Hepatocyte (in vitro differentiated cells): ENCODE data around the gene RADIL. TPM values are rescaled to one million over a fixed set of nuclear protein-coding genes. Genes with fewer than 3 reads are reported as not detected.

ENCODE experiments used
- DNase-seq: peaks from one replicate; pipeline ENCODE4 v3.0.0-alpha.2; 2016; ENCODE audit warnings: low spot score
- H2AFZ ChIP-seq: fragments of 200-600 bp; sonication (generic); 2 replicates; pipeline ENCODE4 v1.6.0; 2016; ENCODE audit warnings: antibody characterized with exemption, mild to moderate bottlenecking
- H3K27ac ChIP-seq: fragments of 200-600 bp; sonication (generic); 2 replicates; pipeline ENCODE4 v1.5.1; 2016; ENCODE audit warnings: mild to moderate bottlenecking
- H3K27me3 ChIP-seq: fragments of 200-600 bp; sonication (generic); 2 replicates; pipeline ENCODE4 v1.6.1; 2016
- H3K36me3 ChIP-seq: fragments of 200-600 bp; sonication (generic); replicated peaks from 2 replicates; pipeline ENCODE4 v1.5.1; 2016; ENCODE audit warnings: low read depth; ENCODE audit not compliant: insufficient read depth
- H3K4me1 ChIP-seq: fragments of 200-600 bp; sonication (generic); 2 replicates; pipeline ENCODE4 v1.5.1; 2016; ENCODE audit warnings: mild to moderate bottlenecking, moderate library complexity; ENCODE audit not compliant: insufficient read depth
- H3K4me2 ChIP-seq: fragments of 200-600 bp; sonication (generic); 2 replicates; pipeline ENCODE4 v1.6.0; 2016
- H3K4me3 ChIP-seq: fragments of 200-600 bp; sonication (generic); 2 replicates; pipeline ENCODE4 v1.5.1; 2016; ENCODE audit warnings: mild to moderate bottlenecking
- H3K79me2 ChIP-seq: fragments of 200-600 bp; sonication (generic); 2 replicates; pipeline ENCODE4 v1.6.0; 2017; ENCODE audit warnings: mild to moderate bottlenecking
- H3K9me2 ChIP-seq: fragments of 200-600 bp; sonication (generic); replicated peaks from 2 replicates; pipeline ENCODE4 v1.6.0; 2017; ENCODE audit warnings: mild to moderate bottlenecking; ENCODE audit not compliant: insufficient read depth
- H3K9me3 ChIP-seq: fragments of 200-600 bp; sonication (generic); 2 replicates; pipeline ENCODE4 v1.5.1; 2016; ENCODE audit warnings: low read depth, mild to moderate bottlenecking
- H4K20me1 ChIP-seq: fragments of 200-600 bp; sonication (generic); 2 replicates; pipeline ENCODE4 v1.6.0; 2016; ENCODE audit warnings: mild to moderate bottlenecking; ENCODE audit not compliant: insufficient read depth, poor library complexity, severe bottlenecking
- CTCF ChIP-seq: fragments of 200-600 bp; sonication (generic); IDR thresholded peaks from 2 replicates; pipeline ENCODE4 v1.5.1; 2016; ENCODE audit warnings: antibody characterized with exemption, mild to moderate bottlenecking; ENCODE audit not compliant: poor library complexity
- EZH2 ChIP-seq: fragments of 200-600 bp; sonication (generic); IDR thresholded peaks from 2 replicates; pipeline ENCODE4 v1.6.1; 2016; ENCODE audit warnings: antibody characterized with exemption, mild to moderate bottlenecking, borderline replicate concordance
- EZH2phosphoT487 ChIP-seq: fragments of 200-600 bp; sonication (generic); IDR thresholded peaks from one replicate; pipeline ENCODE4 v1.6.1; 2018; ENCODE audit warnings: antibody characterized with exemption, mild to moderate bottlenecking, low read depth, moderate library complexity; ENCODE audit not compliant: unreplicated experiment, severe bottlenecking
- WGBS: methylation state at CpG from one replicate; pipeline ENCODE4 v1.1.6; 2016; ENCODE audit warnings: low lambda C conversion rate; ENCODE audit errors: missing lambda C conversion rate; 5-methylcytosine and 5-hydroxymethylcytosine counted together
- polyA plus RNA-seq: library from polyadenylated mRNA; unstranded; fragments of >200 nt; fragmentation: Nextera tagmentation; extraction: Ambion mirVana; gene quantifications from 2 replicates; pipeline ENCODE4 v1.2.1, GENCODE V29; 2016
- total RNA-seq: library from RNA; depleted of rRNA; stranded (reverse); fragments of >200 nt; gene quantifications from 2 replicates; pipeline ENCODE4 v1.2.3, GENCODE V29; 2014

The RADIL gene
- total and polyA plus RNA-seq, 2 experiments from 2014 or later = 0.53 to 0.60 TPM

- Histone ChIP-seq H2AFZ (no peak overlapping the region), H3K4me3 (no peak overlapping the region)
- WGBS = 95% methylated on average over 11 of the region's 11 CpGs
These were observed 22.3 kb downstream of the RADIL start for GRCh38 chr7:4861227-4861626.

GRCh38 chr7:4857189-4857588 is 26.3 kb downstream of the RADIL start:
- no peak for TF ChIP-seq EZH2
- no peak for TF ChIP-seq EZH2phosphoT487
- no peak for TF ChIP-seq CTCF
- no peak overlapping the region for H3K4me2 ChIP-seq
- DNase-seq = no peak
- H4K20me1 ChIP-seq = no peaks in the 10 kb centered on the region
- no peaks in the 10 kb centered on the region for H3K36me3 ChIP-seq
- no peaks in the 10 kb centered on the region for H3K79me2 ChIP-seq
- WGBS = 89% methylated on average over 3 of the region's 3 CpGs
- peaks cover 18% of the 10 kb centered on the region for H3K27me3 ChIP-seq
- no peaks in the 10 kb centered on the region for H3K4me1 ChIP-seq
- H3K4me3 ChIP-seq = no peak overlapping the region
- no peak overlapping the region for H3K27ac ChIP-seq
- H3K9me2 ChIP-seq = no peaks in the 10 kb centered on the region
- no peak overlapping the region for H2AFZ ChIP-seq
- H3K9me3 ChIP-seq = no peaks in the 10 kb centered on the region

More at GRCh38 chr7:4861227-4861626, 22.3 kb downstream of the RADIL start:
- H3K9me2 ChIP-seq = no peaks in the 10 kb centered on the region
- no peaks in the 10 kb centered on the region for H3K4me1 ChIP-seq
- TF ChIP-seq EZH2phosphoT487 (no peak), EZH2 (no peak), CTCF (no peak)
- no peaks in the 10 kb centered on the region for H4K20me1 ChIP-seq
- H3K79me2 ChIP-seq = no peaks in the 10 kb centered on the region
- H3K9me3 ChIP-seq = no peaks in the 10 kb centered on the region
- H3K36me3 ChIP-seq = no peaks in the 10 kb centered on the region
- no peak overlapping the region for H3K27ac ChIP-seq
- DNase-seq = no peak
- peaks cover 24% of the 10 kb centered on the region for H3K27me3 ChIP-seq
- no peak overlapping the region for H3K4me2 ChIP-seq

- no peaks in the 10 kb centered on the region for H4K20me1 ChIP-seq
- TF ChIP-seq EZH2phosphoT487 (no peak), EZH2 (no peak), CTCF (no peak)
- 36% methylated on average over 10 of the region's 10 CpGs for WGBS
- no peaks in the 10 kb centered on the region for H3K79me2 ChIP-seq
- peaks cover 18% of the 10 kb centered on the region for H3K27me3 ChIP-seq
- no peak overlapping the region for H3K27ac ChIP-seq
- H3K9me2 ChIP-seq = no peaks in the 10 kb centered on the region
- H2AFZ ChIP-seq = no peak overlapping the region
- H3K4me3 ChIP-seq = no peak overlapping the region
- no peak for DNase-seq
- no peaks in the 10 kb centered on the region for H3K36me3 ChIP-seq
- no peaks in the 10 kb centered on the region for H3K4me1 ChIP-seq
- H3K9me3 ChIP-seq = no peaks in the 10 kb centered on the region
- H3K4me2 ChIP-seq = no peak overlapping the region
These were observed 27.0 kb downstream of the RADIL start for GRCh38 chr7:4856336-4857057.
